ENCODE measurements around the gene FER. TPM values are rescaled to one million over a fixed set of nuclear protein-coding genes. Genes with fewer than 3 reads are reported as not detected.

Gene FER
- total RNA-seq, 1 donor from 2014 or later = 38.2 TPM

- Mint-ChIP-seq H3K27me3 (ENCODE audit: unreplicated experiment) (no peaks in the 10 kb centered on the region), H3K36me3 (ENCODE audit: unreplicated experiment) (peaks cover 5% of the 10 kb centered on the region), H3K9me3 (ENCODE audit: unreplicated experiment) (peaks cover 7% of the 10 kb centered on the region), H3K4me1 (ENCODE audit: unreplicated experiment) (peaks cover 6% of the 10 kb centered on the region), H3K4me3 (ENCODE audit: unreplicated experiment) (no peak overlapping the region), H3K27ac (ENCODE audit: unreplicated experiment) (no peak overlapping the region)
- no peak for TF ChIP-seq CTCF (IDR thresholded peaks at IDR 0.05)
- no peak for DNase-seq (ENCODE audit: extremely low spot score, unreplicated experiment)
Measured at GRCh38 chr5:108818613-108819272, 71.0 kb downstream of the FER start.

- H3K36me3 Mint-ChIP-seq (ENCODE audit: unreplicated experiment) = peaks cover 5% of the 10 kb centered on the region
- H3K27me3 Mint-ChIP-seq (ENCODE audit: unreplicated experiment) = no peaks in the 10 kb centered on the region
- TF ChIP-seq CTCF (IDR thresholded peaks at IDR 0.05) = no peak
- H3K27ac Mint-ChIP-seq (ENCODE audit: unreplicated experiment) = no peak overlapping the region
- no peak for DNase-seq (ENCODE audit: extremely low spot score, unreplicated experiment)
- peaks cover 7% of the 10 kb centered on the region for H3K9me3 Mint-ChIP-seq (ENCODE audit: unreplicated experiment)
- H3K4me1 Mint-ChIP-seq (ENCODE audit: unreplicated experiment) = peaks cover 3% of the 10 kb centered on the region
- no peak overlapping the region for H3K4me3 Mint-ChIP-seq (ENCODE audit: unreplicated experiment)
Measured at GRCh38 chr5:108820983-108821382, 73.3 kb downstream of the FER start.

GRCh38 chr5:108822211-108822947 lies 74.7 kb downstream of the FER start:
- Mint-ChIP-seq H3K4me3 (ENCODE audit: unreplicated experiment) (no peak overlapping the region), H3K27me3 (ENCODE audit: unreplicated experiment) (no peaks in the 10 kb centered on the region), H3K36me3 (ENCODE audit: unreplicated experiment) (peaks cover 5% of the 10 kb centered on the region), H3K9me3 (ENCODE audit: unreplicated experiment) (peaks cover 7% of the 10 kb centered on the region), H3K4me1 (ENCODE audit: unreplicated experiment) (peaks cover 3% of the 10 kb centered on the region), H3K27ac (ENCODE audit: unreplicated experiment) (no peak overlapping the region)
- TF ChIP-seq CTCF (IDR thresholded peaks at IDR 0.05) = no peak
- no peak for DNase-seq (ENCODE audit: extremely low spot score, unreplicated experiment)

GRCh38 chr5:108827131-108827530 lies 79.4 kb downstream of the FER start:
- H3K27me3 Mint-ChIP-seq (ENCODE audit: unreplicated experiment) = no peaks in the 10 kb centered on the region
- H3K4me3 Mint-ChIP-seq (ENCODE audit: unreplicated experiment) = no peak overlapping the region
- H3K4me1 Mint-ChIP-seq (ENCODE audit: unreplicated experiment) = peaks cover 5% of the 10 kb centered on the region
- no peak for DNase-seq (ENCODE audit: extremely low spot score, unreplicated experiment)
- no peak for TF ChIP-seq CTCF (IDR thresholded peaks at IDR 0.05)
- H3K9me3 Mint-ChIP-seq (ENCODE audit: unreplicated experiment) = peaks cover 7% of the 10 kb centered on the region
- no peak overlapping the region for H3K27ac Mint-ChIP-seq (ENCODE audit: unreplicated experiment)
- H3K36me3 Mint-ChIP-seq (ENCODE audit: unreplicated experiment) = peaks cover 2% of the 10 kb centered on the region

DNA sequence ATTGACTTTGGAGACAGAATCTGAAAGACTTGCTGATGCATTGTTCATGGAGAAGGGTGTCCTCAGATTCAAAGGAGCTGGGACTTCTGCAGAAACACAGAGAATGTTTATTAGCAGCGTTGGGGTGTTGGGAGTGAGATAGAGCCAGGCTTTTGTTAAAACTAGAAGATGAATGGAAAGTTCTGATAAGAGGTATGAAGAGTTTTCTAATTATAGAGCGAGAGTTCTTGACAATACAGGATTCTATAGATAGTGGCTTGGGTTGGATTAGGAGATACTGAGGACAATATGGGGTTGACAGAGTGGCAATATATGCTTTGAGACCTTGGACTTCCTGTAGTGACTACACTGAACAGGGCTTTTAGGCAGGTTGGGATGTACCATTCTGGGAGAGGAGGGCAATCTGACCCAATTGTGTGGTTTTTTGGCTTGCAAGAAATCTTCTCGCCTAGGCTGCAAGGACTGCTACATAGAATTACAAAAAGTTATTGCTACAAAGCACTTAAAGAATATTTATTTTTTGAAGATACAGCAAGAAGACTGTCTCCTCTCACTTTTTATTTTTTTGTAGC lies 83.1 kb downstream of the FER start:
- Mint-ChIP-seq H3K27ac (ENCODE audit: unreplicated experiment) (no peak overlapping the region), H3K4me3 (ENCODE audit: unreplicated experiment) (no peak overlapping the region)
- TF ChIP-seq CTCF (IDR thresholded peaks at IDR 0.05) = no peak

More for the DNA sequence above, 83.1 kb downstream of the FER start:
- Mint-ChIP-seq H3K9me3 (ENCODE audit: unreplicated experiment) (peaks cover 5% of the 10 kb centered on the region), H3K27me3 (ENCODE audit: unreplicated experiment) (no peaks in the 10 kb centered on the region), H3K36me3 (ENCODE audit: unreplicated experiment) (peaks cover 3% of the 10 kb centered on the region), H3K4me1 (ENCODE audit: unreplicated experiment) (peaks cover 5% of the 10 kb centered on the region)
- DNase-seq (ENCODE audit: extremely low spot score, unreplicated experiment) = no peak

All from osteocyte (in vitro differentiated cells).